Measurements from ENCODE around the gene ERBB2. TPM values are rescaled to one million over a fixed set of nuclear protein-coding genes. Genes with fewer than 3 reads are reported as not detected.
A peak's percentile ranks its signal among the peaks of the same experiment; 100 is the strongest.

The ERBB2 gene
- total and polyA plus RNA-seq, 2 experiments from 2014 or later: 46.2 to 196 TPM

DNA sequence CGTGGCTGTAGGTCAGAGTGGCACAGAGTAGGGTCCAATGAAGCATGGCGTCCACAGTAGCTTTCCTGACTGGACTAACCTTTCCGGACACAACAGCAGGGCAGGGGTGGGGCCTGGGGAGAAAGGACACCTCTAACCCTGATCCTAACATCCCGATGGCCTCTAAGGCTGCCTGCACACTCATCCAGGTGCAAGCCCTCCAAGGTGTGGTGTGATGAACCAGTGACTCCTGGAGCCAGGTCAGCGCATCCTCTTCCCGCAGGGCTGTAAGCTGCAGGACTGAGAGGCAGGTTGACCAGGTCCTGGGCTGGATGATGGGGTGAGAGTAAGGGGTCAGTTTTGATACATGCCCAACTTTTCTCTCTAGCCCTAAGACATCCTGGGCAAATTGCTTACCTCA is 3.1 kb upstream of the ERBB2 start:
- Histone ChIP-seq H3K4me1 (ENCODE audit: insufficient read depth) (peaks cover 51% of the 10 kb centered on the region), H2AFZ (no peak overlapping the region), H3K4me2 (peak overlapping the region; percentile 71), H3K4me3 (peak overlapping the region; percentile 42; the same call in 1 of the 2 replicates), H3K36me3 (ENCODE audit: insufficient read depth) (no peaks in the 10 kb centered on the region), H3K9me2 (ENCODE audit: insufficient read depth) (no peaks in the 10 kb centered on the region), H3K27me3 (ENCODE audit: insufficient read depth) (no peaks in the 10 kb centered on the region), H3F3A (replicated peaks; ENCODE audit: low read depth) (peaks cover 14% of the 10 kb centered on the region), H3K27ac (ENCODE audit: low read depth) (peak overlapping the region; percentile 93), H4K20me1 (replicated peaks; ENCODE audit: insufficient read depth) (peaks cover 2% of the 10 kb centered on the region; the same call in 1 of the 2 replicates), H3K79me2 (replicated peaks; ENCODE audit: insufficient read depth) (peaks cover 43% of the 10 kb centered on the region)
- ATAC-seq (no peak), DNase-seq (ENCODE audit: low spot score) (no peak)
- Mint-ChIP-seq H3K4me3 (peak overlapping the region; percentile 32; the same call in 1 of the 3 replicates), H3K27ac (peak overlapping the region; percentile 98), H3K27me3 (ENCODE audit: insufficient read depth, low read depth, poor library complexity) (peaks cover 17% of the 10 kb centered on the region), H3K4me1 (peaks cover 56% of the 10 kb centered on the region), H3K36me3 (ENCODE audit: low read depth) (peaks cover 10% of the 10 kb centered on the region; the same call in 2 of the 3 replicates), H3K9me3 (no peaks in the 10 kb centered on the region)
- no peak for TF ChIP-seq STAT1 (IDR thresholded peaks at IDR 0.05; ENCODE audit: unreplicated experiment)
- TF ChIP-seq, protein P1, sequence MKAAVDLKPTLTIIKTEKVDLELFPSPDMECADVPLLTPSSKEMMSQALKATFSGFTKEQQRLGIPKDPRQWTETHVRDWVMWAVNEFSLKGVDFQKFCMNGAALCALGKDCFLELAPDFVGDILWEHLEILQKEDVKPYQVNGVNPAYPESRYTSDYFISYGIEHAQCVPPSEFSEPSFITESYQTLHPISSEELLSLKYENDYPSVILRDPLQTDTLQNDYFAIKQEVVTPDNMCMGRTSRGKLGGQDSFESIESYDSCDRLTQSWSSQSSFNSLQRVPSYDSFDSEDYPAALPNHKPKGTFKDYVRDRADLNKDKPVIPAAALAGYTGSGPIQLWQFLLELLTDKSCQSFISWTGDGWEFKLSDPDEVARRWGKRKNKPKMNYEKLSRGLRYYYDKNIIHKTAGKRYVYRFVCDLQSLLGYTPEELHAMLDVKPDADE (IDR thresholded peaks at IDR 0.05): no peak
- TF ChIP-seq, protein P2, sequence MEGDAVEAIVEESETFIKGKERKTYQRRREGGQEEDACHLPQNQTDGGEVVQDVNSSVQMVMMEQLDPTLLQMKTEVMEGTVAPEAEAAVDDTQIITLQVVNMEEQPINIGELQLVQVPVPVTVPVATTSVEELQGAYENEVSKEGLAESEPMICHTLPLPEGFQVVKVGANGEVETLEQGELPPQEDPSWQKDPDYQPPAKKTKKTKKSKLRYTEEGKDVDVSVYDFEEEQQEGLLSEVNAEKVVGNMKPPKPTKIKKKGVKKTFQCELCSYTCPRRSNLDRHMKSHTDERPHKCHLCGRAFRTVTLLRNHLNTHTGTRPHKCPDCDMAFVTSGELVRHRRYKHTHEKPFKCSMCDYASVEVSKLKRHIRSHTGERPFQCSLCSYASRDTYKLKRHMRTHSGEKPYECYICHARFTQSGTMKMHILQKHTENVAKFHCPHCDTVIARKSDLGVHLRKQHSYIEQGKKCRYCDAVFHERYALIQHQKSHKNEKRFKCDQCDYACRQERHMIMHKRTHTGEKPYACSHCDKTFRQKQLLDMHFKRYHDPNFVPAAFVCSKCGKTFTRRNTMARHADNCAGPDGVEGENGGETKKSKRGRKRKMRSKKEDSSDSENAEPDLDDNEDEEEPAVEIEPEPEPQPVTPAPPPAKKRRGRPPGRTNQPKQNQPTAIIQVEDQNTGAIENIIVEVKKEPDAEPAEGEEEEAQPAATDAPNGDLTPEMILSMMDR (conservative IDR thresholded peaks at IDR 0.05; ENCODE audit: low read depth in 2 of 2): no peak
- no peak for TF ChIP-seq POLR2AphosphoS5 (IDR thresholded peaks at IDR 0.05; ENCODE audit: low read depth)
- TF ChIP-seq, protein P3, sequence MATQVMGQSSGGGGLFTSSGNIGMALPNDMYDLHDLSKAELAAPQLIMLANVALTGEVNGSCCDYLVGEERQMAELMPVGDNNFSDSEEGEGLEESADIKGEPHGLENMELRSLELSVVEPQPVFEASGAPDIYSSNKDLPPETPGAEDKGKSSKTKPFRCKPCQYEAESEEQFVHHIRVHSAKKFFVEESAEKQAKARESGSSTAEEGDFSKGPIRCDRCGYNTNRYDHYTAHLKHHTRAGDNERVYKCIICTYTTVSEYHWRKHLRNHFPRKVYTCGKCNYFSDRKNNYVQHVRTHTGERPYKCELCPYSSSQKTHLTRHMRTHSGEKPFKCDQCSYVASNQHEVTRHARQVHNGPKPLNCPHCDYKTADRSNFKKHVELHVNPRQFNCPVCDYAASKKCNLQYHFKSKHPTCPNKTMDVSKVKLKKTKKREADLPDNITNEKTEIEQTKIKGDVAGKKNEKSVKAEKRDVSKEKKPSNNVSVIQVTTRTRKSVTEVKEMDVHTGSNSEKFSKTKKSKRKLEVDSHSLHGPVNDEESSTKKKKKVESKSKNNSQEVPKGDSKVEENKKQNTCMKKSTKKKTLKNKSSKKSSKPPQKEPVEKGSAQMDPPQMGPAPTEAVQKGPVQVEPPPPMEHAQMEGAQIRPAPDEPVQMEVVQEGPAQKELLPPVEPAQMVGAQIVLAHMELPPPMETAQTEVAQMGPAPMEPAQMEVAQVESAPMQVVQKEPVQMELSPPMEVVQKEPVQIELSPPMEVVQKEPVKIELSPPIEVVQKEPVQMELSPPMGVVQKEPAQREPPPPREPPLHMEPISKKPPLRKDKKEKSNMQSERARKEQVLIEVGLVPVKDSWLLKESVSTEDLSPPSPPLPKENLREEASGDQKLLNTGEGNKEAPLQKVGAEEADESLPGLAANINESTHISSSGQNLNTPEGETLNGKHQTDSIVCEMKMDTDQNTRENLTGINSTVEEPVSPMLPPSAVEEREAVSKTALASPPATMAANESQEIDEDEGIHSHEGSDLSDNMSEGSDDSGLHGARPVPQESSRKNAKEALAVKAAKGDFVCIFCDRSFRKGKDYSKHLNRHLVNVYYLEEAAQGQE (IDR thresholded peaks at IDR 0.05; ENCODE audit: unreplicated experiment): no peak
- no peak for TF ChIP-seq JUNB (IDR thresholded peaks at IDR 0.05; ENCODE audit: unreplicated experiment)
- TF ChIP-seq EZH2phosphoT487 (IDR thresholded peaks at IDR 0.05; ENCODE audit: unreplicated experiment): no peak
- no peak for TF ChIP-seq ZNF114 (CRISPR knock-in tag; IDR thresholded peaks at IDR 0.05)
- no peak for TF ChIP-seq CREB1 (CRISPR knock-in tag; IDR thresholded peaks at IDR 0.05; ENCODE audit: low read depth)
- TF ChIP-seq EZH2 (IDR thresholded peaks at IDR 0.05; ENCODE audit: low read depth, unreplicated experiment): no peak
- no peak for TF ChIP-seq NANOG (IDR thresholded peaks at IDR 0.05; ENCODE audit: borderline replicate concordance)
- TF ChIP-seq, protein P4, sequence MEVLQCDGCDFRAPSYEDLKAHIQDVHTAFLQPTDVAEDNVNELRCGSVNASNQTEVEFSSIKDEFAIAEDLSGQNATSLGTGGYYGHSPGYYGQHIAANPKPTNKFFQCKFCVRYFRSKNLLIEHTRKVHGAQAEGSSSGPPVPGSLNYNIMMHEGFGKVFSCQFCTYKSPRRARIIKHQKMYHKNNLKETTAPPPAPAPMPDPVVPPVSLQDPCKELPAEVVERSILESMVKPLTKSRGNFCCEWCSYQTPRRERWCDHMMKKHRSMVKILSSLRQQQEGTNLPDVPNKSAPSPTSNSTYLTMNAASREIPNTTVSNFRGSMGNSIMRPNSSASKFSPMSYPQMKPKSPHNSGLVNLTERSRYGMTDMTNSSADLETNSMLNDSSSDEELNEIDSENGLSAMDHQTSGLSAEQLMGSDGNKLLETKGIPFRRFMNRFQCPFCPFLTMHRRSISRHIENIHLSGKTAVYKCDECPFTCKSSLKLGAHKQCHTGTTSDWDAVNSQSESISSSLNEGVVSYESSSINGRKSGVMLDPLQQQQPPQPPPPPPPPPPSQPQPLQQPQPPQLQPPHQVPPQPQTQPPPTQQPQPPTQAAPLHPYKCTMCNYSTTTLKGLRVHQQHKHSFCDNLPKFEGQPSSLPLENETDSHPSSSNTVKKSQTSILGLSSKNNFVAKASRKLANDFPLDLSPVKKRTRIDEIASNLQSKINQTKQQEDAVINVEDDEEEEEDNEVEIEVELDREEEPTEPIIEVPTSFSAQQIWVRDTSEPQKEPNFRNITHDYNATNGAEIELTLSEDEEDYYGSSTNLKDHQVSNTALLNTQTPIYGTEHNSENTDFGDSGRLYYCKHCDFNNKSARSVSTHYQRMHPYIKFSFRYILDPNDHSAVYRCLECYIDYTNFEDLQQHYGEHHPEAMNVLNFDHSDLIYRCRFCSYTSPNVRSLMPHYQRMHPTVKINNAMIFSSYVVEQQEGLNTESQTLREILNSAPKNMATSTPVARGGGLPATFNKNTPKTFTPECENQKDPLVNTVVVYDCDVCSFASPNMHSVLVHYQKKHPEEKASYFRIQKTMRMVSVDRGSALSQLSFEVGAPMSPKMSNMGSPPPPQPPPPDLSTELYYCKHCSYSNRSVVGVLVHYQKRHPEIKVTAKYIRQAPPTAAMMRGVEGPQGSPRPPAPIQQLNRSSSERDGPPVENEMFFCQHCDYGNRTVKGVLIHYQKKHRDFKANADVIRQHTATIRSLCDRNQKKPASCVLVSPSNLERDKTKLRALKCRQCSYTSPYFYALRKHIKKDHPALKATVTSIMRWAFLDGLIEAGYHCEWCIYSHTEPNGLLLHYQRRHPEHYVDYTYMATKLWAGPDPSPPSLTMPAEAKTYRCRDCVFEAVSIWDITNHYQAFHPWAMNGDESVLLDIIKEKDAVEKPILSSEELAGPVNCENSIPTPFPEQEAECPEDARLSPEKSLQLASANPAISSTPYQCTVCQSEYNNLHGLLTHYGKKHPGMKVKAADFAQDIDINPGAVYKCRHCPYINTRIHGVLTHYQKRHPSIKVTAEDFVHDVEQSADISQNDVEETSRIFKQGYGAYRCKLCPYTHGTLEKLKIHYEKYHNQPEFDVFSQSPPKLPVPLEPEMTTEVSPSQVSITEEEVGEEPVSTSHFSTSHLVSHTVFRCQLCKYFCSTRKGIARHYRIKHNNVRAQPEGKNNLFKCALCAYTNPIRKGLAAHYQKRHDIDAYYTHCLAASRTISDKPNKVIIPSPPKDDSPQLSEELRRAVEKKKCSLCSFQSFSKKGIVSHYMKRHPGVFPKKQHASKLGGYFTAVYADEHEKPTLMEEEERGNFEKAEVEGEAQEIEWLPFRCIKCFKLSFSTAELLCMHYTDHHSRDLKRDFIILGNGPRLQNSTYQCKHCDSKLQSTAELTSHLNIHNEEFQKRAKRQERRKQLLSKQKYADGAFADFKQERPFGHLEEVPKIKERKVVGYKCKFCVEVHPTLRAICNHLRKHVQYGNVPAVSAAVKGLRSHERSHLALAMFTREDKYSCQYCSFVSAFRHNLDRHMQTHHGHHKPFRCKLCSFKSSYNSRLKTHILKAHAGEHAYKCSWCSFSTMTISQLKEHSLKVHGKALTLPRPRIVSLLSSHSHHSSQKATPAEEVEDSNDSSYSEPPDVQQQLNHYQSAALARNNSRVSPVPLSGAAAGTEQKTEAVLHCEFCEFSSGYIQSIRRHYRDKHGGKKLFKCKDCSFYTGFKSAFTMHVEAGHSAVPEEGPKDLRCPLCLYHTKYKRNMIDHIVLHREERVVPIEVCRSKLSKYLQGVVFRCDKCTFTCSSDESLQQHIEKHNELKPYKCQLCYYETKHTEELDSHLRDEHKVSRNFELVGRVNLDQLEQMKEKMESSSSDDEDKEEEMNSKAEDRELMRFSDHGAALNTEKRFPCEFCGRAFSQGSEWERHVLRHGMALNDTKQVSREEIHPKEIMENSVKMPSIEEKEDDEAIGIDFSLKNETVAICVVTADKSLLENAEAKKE (CRISPR knock-in tag; IDR thresholded peaks at IDR 0.05): no peak

Data from GM23338 (cell line).